Fibroblast of skin of scalp (primary cell): ENCODE results near the gene CYTIP.

Experiments
- DNase-seq: peaks from one replicate; pipeline ENCODE4 v3.0.0-alpha.2; 2013

CYTIP gene

GRCh38 chr2:157460897-157461296 is 17.0 kb upstream of the CYTIP start:
- DNase-seq = no peak

GRCh38 chr2:157460384-157460837 is 16.5 kb upstream of the CYTIP start:
- no peak for DNase-seq

GRCh38 chr2:157459486-157459885 is 15.6 kb upstream of the CYTIP start:
- no peak for DNase-seq

GRCh38 chr2:157447741-157448140 is 3.9 kb upstream of the CYTIP start:
- no peak for DNase-seq

GRCh38 chr2:157447031-157447430 is 3.1 kb upstream of the CYTIP start:
- DNase-seq = no peak

GRCh38 chr2:157444641-157445040 is 752 bp upstream of the CYTIP start:
- DNase-seq = no peak

GRCh38 chr2:157443090-157443489 is 799 bp downstream of the CYTIP start:
- DNase-seq = no peak

GRCh38 chr2:157442636-157443035 is 1.3 kb downstream of the CYTIP start:
- DNase-seq = no peak

- DNase-seq = no peak
These were observed 1.7 kb downstream of the CYTIP start for GRCh38 chr2:157442191-157442590.

- DNase-seq = no peak
These were observed 2.8 kb downstream of the CYTIP start for GRCh38 chr2:157441072-157441454.

- no peak for DNase-seq
These were observed 3.4 kb downstream of the CYTIP start for GRCh38 chr2:157440404-157441071.

GRCh38 chr2:157439824-157440186 is 4.1 kb downstream of the CYTIP start:
- no peak for DNase-seq

- DNase-seq = peak; percentile 29
These were observed 4.7 kb downstream of the CYTIP start for GRCh38 chr2:157438863-157439823.

- no peak for DNase-seq
These were observed 10.5 kb downstream of the CYTIP start for GRCh38 chr2:157433394-157433793.

GRCh38 chr2:157432475-157433106 is 11.3 kb downstream of the CYTIP start:
- no peak for DNase-seq

- no peak for DNase-seq
These were observed 12.7 kb downstream of the CYTIP start for GRCh38 chr2:157431176-157431575.

- no peak for DNase-seq
These were observed 15.3 kb downstream of the CYTIP start for GRCh38 chr2:157428500-157429175.

- DNase-seq = no peak
These were observed 16.0 kb downstream of the CYTIP start for GRCh38 chr2:157427922-157428303.

GRCh38 chr2:157427003-157427921 is 16.6 kb downstream of the CYTIP start:
- no peak for DNase-seq

- no peak for DNase-seq
These were observed 17.4 kb downstream of the CYTIP start for GRCh38 chr2:157426477-157426994.

GRCh38 chr2:157424374-157424773 is 19.5 kb downstream of the CYTIP start:
- no peak for DNase-seq
